ENCODE data around the gene MARK3.
A peak's percentile ranks its signal among the peaks of the same experiment; 100 is the strongest.
"Not testable (repeated sequence)": the region's sequence is repeated elsewhere in the genome, so short reads cannot be mapped to it uniquely, and the experiment has no call there.

The MARK3 gene

DNA sequence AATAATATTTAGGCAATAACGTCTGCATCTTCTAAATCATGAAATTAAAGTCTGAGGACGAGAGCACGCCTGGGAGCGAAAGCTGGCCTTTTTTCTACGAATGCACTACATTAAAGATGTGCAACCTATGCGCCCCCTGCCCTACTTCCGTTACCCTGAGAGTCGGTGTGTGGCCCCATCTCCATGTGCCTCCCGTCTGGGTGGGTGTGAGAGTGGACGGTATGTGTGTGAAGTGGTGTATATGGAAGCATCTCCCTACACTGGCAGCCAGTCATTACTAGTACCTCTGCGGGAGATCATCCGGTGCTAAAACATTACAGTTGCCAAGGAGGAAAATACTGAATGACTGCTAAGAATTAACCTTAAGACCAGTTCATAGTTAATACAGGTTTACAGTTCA lies 118.1 kb downstream of the MARK3 start:
- DNase-seq (ENCODE audit: insufficient read length, low spot score) (no peak), FAIRE-seq (no peak)
- TF ChIP-seq POLR2A (IDR thresholded peaks at IDR 0.05; ENCODE audit: low read depth, low read length): no peak

DNA sequence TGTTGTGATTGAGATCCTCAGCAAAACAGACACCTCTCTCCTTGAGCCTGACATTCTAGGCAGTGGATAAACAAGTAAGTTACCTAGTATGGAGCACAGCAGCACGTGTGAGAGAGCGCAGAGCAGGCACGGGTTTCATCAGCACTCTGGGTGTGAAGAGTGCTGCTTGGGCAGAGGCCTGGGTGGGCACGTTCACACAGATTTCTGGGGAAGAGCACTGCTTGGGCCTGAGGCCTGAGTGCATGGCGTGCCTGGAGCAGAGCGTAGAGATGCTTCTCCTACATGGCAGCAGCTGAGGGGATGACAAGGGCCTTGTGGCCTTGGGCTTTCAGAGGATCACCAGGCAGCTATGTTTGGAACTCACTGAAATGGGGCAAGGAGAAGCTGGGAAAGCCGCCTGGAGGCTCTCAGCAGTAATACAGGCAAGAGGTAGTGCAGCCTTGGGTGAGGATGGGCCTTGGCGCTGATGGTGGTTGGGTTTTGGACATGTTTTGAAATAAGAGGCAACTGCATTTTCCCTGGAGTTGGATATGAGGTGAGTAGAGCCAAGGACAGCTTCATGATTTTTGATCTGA lies 119.9 kb downstream of the MARK3 start:
- TF ChIP-seq POLR2A (IDR thresholded peaks at IDR 0.05; ENCODE audit: low read depth, low read length): no peak
- DNase-seq (ENCODE audit: insufficient read length, low spot score) (no peak), FAIRE-seq (no peak)

- DNase-seq (ENCODE audit: insufficient read length, low spot score) (no peak), FAIRE-seq (no peak)
- TF ChIP-seq POLR2A (IDR thresholded peaks at IDR 0.05; ENCODE audit: low read depth, low read length): no peak
Measured at GRCh38 chr14:103507751-103508150, 122.5 kb downstream of the MARK3 start.

- no peak for FAIRE-seq
Measured at GRCh38 chr14:103508521-103509329, 123.5 kb downstream of the MARK3 start.

DNA sequence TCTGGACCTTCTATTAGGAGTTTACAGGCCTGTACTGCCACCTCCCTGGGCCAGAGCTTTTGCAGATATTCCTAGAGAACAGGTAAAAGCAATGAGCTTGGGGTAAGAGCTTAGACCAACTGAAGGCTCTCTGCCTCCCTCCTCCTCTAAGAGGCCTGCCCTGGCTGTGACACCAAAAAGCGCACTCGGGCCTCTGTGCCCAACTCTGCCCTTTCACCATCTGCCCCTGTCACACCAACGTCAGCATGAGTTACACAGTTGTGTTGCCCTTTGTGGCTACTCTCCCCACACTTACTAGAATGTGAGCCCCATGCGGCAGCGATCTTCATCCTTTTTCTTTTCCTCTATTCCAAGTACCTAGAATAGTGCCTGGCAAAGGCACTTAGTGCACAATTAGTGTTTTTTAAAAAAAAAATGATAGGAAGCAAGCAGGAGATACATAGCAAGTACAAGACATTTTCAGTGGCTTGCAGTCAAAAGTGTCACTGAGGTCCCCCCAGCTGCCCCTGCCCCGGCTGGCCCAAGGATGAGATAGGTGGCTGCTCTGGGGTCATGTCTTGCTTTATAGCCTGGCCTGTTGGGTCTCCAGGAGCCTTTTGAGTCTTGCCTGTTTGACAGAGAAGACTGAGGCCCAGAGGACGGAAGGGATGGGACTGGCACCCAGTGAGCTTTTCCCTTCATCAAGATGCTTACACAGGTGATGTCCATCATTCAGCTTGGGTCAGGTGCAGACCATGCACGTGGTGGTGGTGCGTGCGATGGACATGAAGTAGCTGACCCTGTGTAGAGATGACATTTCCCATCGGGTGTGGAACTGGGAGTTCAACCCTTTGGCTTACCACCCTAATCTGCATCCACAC lies 124.9 kb downstream of the MARK3 start:
- DNase-seq (ENCODE audit: insufficient read length, low spot score) (no peak), FAIRE-seq (no peak)
- TF ChIP-seq POLR2A (IDR thresholded peaks at IDR 0.05; ENCODE audit: low read depth, low read length): no peak

More at GRCh38 chr14:103508521-103509329, 123.5 kb downstream of the MARK3 start:
- DNase-seq (ENCODE audit: insufficient read length, low spot score): no peak
- TF ChIP-seq POLR2A (IDR thresholded peaks at IDR 0.05; ENCODE audit: low read depth, low read length): no peak

DNA sequence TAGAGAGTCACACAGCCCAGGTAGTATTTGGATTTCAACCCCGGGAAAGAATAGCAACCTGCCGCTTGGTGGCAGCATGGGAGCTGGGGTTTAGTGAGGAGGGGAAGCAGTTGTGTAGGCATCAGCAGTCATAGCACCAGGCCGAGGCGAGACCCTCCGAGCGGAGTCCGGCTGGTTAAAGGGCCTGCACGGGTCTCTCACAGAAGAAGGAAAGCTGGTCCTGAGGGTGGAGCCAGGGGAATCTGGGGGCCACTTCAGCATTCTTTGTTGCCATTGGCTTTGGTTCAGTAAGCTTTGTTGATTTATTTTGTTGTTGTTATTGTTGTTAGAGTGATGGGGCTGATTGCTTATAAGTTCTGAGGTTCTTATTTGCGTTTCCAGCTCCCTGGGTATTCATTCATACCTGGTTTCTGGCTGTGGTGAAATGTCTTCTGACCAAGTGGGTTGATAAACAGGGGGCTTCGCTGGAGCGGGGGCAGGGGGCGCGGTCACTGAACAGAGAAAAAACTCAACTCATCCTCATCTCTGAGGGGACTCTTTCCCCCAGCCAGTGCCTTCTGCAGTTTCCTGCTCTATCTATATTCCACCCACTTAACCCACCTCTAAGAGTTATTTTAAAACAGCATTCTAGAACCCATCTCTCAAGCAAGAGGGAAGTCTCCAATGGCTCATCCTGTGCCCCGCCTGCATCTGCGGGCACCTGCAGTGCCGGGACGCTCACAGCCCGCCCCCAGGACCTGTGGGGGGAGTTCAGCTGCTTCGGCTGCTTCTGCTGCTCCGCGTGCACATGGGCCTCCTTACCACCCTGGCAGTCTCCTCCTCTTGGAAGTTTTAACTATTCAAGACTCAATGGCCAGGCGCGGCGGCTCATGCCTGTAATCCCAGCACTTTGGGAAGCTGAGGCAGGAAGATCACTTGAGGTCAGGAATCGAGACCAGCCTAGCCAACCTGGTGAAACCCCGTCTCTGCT lies 125.8 kb downstream of the MARK3 start:
- DNase-seq (ENCODE audit: insufficient read length, low spot score): no peak
- no peak for TF ChIP-seq POLR2A (IDR thresholded peaks at IDR 0.05; ENCODE audit: low read depth, low read length)
- FAIRE-seq: no peak

DNA sequence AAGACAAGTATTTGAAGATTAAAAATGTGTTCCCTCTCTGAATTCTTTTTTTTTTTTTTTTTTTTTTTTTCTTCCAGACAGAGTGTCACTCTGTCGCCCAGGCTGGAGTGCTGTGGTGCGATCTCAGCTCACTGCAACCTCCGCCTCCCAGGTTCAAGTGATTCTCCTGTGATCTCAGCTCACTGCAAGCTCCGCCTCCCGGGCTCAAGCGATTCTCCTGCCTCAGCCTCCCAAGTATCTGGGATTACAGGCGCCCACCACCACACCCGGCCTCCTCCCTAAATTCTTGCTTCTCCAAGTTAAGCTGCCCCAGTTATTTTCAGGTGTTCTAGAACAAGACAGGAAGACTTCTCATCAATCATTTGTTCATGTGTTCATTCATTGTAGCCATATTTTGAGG lies 127.0 kb downstream of the MARK3 start:
- FAIRE-seq: not testable (repeated sequence)

DNA sequence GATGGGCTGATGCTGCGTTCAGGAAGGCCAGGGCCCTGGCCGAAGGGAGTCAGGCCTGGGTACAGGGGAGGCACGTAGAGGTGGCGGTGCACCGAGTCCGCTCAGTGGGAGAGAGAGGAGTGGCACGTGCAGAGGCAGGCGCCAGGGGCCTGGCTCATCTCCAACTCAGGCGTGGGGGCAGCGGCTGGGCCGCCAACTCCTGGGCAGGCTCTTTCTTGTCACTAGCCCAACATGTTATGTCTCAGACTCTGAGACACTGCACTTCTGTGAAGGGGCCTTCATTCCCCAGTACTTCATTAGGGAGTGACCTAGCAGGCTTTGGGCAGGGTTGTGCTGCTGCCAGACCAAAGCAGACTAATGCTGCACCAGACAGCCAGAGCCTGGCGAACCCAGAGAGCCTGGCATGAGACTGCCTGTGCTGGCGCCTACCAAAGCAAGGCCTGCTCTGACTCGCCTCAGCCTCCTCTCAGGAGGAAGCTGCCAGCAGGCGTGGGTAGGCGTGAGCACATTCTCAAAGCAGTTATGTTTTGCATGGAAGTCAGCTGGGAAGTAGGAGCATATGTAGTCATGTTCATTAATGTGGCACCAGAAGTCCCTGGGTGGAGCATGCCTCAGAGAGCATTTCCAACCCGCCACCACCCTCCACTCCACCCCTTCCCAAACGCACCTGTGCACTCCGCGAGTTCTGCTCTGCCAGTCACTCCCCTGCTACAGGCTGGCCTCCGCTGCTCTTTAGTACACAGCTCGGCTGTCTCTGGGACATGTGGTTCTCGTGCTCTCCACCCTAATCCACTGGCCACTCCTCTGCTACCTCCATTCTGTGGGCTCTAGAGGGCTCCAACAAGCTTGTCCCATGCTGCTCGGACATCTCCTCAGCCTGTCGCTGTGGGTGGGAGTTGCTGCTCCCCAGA lies 127.7 kb downstream of the MARK3 start:
- FAIRE-seq (peak; percentile 83), DNase-seq (ENCODE audit: insufficient read length, low spot score) (no peak)
- no peak for TF ChIP-seq POLR2A (IDR thresholded peaks at IDR 0.05; ENCODE audit: low read depth, low read length)

More for the DNA sequence above, 127.0 kb downstream of the MARK3 start:
- not testable (repeated sequence) for DNase-seq (ENCODE audit: insufficient read length, low spot score)

GRCh38 chr14:103514596-103515421 lies 129.6 kb downstream of the MARK3 start:
- no peak for TF ChIP-seq POLR2A (IDR thresholded peaks at IDR 0.05; ENCODE audit: low read depth, low read length)

DNA sequence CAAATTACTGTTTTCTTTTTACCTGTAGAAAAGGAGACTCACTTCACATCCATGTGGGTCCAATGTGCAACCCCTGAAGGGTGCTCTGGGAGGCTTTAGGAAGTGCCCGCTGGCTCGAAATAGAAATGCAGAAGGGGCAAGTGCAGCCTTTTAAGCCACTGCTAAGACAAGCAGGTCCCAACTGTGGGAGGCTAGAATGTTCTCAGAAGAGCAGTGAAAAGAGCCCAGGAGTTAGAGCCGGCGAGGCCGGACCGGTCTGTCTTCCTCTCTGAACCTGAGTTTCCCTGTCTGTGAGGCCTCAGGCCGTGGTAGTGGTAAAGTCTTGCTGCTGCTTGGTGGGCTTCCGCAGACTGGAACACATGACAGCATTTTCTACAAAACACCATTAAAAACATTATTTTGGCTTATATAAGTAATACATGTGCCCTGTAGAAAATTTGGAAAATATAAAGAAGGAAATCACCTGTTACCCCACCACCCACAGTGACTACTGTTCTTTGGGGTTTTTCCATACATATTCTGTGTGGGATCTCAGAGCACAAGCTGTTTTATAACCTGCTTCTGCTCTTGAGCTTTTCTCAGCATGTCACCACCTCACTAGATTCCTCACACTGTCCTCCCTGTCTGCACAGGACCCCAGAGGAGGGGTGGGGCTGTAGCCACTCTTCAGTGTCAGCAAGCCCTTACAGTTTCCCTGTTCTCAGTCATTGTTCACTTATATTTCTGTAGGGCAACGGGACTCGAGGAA lies 131.4 kb downstream of the MARK3 start:
- DNase-seq (ENCODE audit: insufficient read length, low spot score) (no peak), FAIRE-seq (no peak)
- no peak for TF ChIP-seq POLR2A (IDR thresholded peaks at IDR 0.05; ENCODE audit: low read depth, low read length)

More at GRCh38 chr14:103514596-103515421, 129.6 kb downstream of the MARK3 start:
- FAIRE-seq: no peak
- DNase-seq (ENCODE audit: insufficient read length, low spot score): no peak

DNA sequence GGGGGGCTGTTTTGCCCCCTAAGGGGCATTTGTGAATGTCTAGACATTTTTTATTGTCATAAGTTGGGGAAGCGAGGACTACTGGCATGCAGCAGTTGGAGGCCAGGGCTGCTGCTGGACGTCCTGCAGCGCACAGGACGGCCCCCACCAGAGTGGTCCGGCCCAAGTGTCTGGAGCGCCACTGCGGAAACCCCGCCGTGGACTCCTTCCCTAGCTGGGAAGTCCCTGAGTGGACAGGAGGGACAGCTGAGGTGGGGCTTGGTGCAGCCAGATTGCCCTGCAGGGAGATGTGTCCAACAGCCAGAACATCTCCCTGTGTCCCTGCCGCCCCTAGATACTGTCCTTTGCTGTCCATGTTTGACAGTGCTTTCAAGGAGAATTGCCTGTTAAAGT lies 132.0 kb downstream of the MARK3 start:
- no peak for TF ChIP-seq POLR2A (IDR thresholded peaks at IDR 0.05; ENCODE audit: low read depth, low read length)
- no peak for DNase-seq (ENCODE audit: insufficient read length, low spot score)
- FAIRE-seq: no peak

All from H54 (cell line).